Fibroblast of lung (primary cell): ENCODE data around the gene MYO9A. TPM values are rescaled to one million over a fixed set of nuclear protein-coding genes. Genes with fewer than 3 reads are reported as not detected.

Experiments used
- DNase-seq, 2 donors: peaks; one replicate each; pipeline versions ENCODE4 v3.0.0 to v3.0.0-alpha.2; 2010; ENCODE audit warnings: low read depth in 2 of 2
- H2AFZ ChIP-seq: 2 replicates; pipeline ENCODE4 v1.5.1; 2012; ENCODE audit warnings: low read length, control low read depth, inconsistent platforms
- H3K27ac ChIP-seq: 2 replicates; pipeline ENCODE4 v1.5.1; 2011; ENCODE audit warnings: low read length, control low read depth; ENCODE audit not compliant: insufficient read depth
- H3K27me3 ChIP-seq: 2 replicates; pipeline ENCODE4 v1.5.1; 2011; ENCODE audit warnings: mild to moderate bottlenecking, low read length; ENCODE audit not compliant: control insufficient read depth, insufficient read depth
- H3K36me3 ChIP-seq: 2 replicates; pipeline ENCODE4 v1.5.1; 2011; ENCODE audit warnings: low read length; ENCODE audit not compliant: control insufficient read depth, insufficient read depth
- H3K4me1 ChIP-seq: 2 replicates; pipeline ENCODE4 v1.5.1; 2011; ENCODE audit warnings: low read length; ENCODE audit not compliant: control insufficient read depth, insufficient read depth; ENCODE audit errors: extremely low read depth
- H3K4me2 ChIP-seq: 2 replicates; pipeline ENCODE4 v1.5.1; 2011; ENCODE audit warnings: low read length, control low read depth; ENCODE audit not compliant: insufficient read depth; ENCODE audit errors: extremely low read depth
- H3K4me3 ChIP-seq, 4 experiments: fragments of 200-600 bp in 1 of 4; sonication (generic) in 1 of 4; replicated peaks in 1 of 4; 2 replicates each; pipeline ENCODE4 v1.5.1; 2011 to 2016; ENCODE audit warnings: low read length in 4 of 4, low read depth in 3 of 4, mild to moderate bottlenecking in 3 of 4, control low read depth in 2 of 4, inconsistent platforms in 1 of 4, mixed read lengths in 1 of 4; ENCODE audit not compliant: insufficient read depth in 1 of 4; ENCODE audit errors: control extremely low read depth in 1 of 4
- H3K79me2 ChIP-seq: 2 replicates; pipeline ENCODE4 v1.5.1; 2012; ENCODE audit warnings: mild to moderate bottlenecking, low read length, inconsistent platforms; ENCODE audit not compliant: control insufficient read depth, insufficient read depth
- H3K9ac ChIP-seq: 2 replicates; pipeline ENCODE4 v1.5.1; 2011; ENCODE audit warnings: mild to moderate bottlenecking, low read length, control low read depth; ENCODE audit not compliant: insufficient read depth
- H3K9me3 ChIP-seq: 2 replicates; pipeline ENCODE4 v1.5.1; 2012; ENCODE audit warnings: low read depth, low read length; ENCODE audit not compliant: control insufficient read depth, insufficient read depth
- H4K20me1 ChIP-seq: 2 replicates; pipeline ENCODE4 v1.5.1; 2011; ENCODE audit warnings: low read length; ENCODE audit not compliant: control insufficient read depth, insufficient read depth; ENCODE audit errors: extremely low read depth
- EZH2 ChIP-seq: IDR thresholded peaks from 2 replicates; pipeline ENCODE4 v1.5.1; 2012; ENCODE audit warnings: low read length, control low read depth, mild to moderate bottlenecking; ENCODE audit errors: missing control alignments
- polyA plus RNA-seq, 2 donors: library from polyadenylated mRNA; depleted of rRNA in 1 of 2; stranded (reverse) in 1 of 2; unstranded in 1 of 2; fragments of >200 nt; gene quantifications; 2 replicates each; pipeline ENCODE4 v1.2.1, GENCODE V29; 2011 to 2012; ENCODE audit warnings: missing spikeins in 1 of 2
- total RNA-seq: library from RNA; depleted of rRNA; stranded (reverse); fragments of >200 nt; gene quantifications from 2 replicates; pipeline ENCODE4 v1.2.1, GENCODE V29; 2014
- TF ChIP-seq, protein P1 (sequence below), 2 donors: IDR thresholded peaks in 1 of 2; conservative IDR thresholded peaks in 1 of 2; 1 replicate in 1 of 2; 2 replicates in 1 of 2; pipeline ENCODE4 v1.5.1; 2011 to 2012; ENCODE audit warnings: low read length in 2 of 2, control low read depth in 1 of 2, inconsistent platforms in 1 of 2, low read depth in 1 of 2, mild to moderate bottlenecking in 1 of 2

The MYO9A gene
- total and polyA plus RNA-seq, 2 donors (not counting 1 experiment from before 2014, with no cell fraction given): 12.8 to 48.6 TPM

DNA sequence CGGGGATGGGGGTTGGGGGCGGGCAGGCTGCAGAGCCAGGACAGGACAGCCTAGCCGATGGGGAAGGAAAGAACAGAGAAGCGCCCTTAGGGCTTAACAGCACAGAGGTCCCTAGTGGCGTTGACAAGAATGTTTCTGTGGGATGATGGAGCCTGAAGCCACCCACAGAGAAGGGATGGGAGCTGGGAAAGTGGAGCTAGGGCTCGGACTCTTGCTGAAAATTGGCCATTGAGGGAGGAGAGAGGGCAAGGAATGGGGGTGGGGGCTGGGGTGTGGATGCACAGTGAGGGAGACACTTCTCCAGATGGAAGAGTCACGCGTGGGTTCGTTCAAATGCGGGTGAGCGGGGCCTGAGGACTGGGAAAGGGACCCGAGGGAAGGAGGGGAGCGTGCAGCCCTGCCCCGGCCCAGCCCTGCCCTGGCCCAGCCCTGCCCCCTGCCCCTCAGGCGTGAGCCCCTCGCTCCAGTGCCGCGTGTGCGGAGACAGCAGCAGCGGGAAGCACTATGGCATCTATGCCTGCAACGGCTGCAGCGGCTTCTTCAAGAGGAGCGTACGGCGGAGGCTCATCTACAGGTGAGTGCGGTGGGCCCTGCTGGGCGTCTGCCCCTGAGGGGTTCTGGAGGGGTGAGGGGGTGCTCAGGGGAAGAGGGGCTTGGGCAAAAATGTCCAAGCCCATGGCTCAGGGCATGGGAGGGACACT lies 306.8 kb downstream of the MYO9A start:
- H3K79me2 ChIP-seq: no peaks in the 10 kb centered on the region
- no peak overlapping the region for H3K9ac ChIP-seq
- H3K4me1 ChIP-seq: peaks cover 14% of the 10 kb centered on the region
- H3K36me3 ChIP-seq: no peaks in the 10 kb centered on the region
- no peak overlapping the region for H3K27ac ChIP-seq
- no peak overlapping the region for H2AFZ ChIP-seq
- no peak for DNase-seq
- no peak overlapping the region for H3K4me3 ChIP-seq
- no peaks in the 10 kb centered on the region for H3K9me3 ChIP-seq
- no peaks in the 10 kb centered on the region for H3K27me3 ChIP-seq
- H4K20me1 ChIP-seq: no peaks in the 10 kb centered on the region
- H3K4me2 ChIP-seq: no peak overlapping the region
- no peak for TF ChIP-seq EZH2
- TF ChIP-seq, protein P1, sequence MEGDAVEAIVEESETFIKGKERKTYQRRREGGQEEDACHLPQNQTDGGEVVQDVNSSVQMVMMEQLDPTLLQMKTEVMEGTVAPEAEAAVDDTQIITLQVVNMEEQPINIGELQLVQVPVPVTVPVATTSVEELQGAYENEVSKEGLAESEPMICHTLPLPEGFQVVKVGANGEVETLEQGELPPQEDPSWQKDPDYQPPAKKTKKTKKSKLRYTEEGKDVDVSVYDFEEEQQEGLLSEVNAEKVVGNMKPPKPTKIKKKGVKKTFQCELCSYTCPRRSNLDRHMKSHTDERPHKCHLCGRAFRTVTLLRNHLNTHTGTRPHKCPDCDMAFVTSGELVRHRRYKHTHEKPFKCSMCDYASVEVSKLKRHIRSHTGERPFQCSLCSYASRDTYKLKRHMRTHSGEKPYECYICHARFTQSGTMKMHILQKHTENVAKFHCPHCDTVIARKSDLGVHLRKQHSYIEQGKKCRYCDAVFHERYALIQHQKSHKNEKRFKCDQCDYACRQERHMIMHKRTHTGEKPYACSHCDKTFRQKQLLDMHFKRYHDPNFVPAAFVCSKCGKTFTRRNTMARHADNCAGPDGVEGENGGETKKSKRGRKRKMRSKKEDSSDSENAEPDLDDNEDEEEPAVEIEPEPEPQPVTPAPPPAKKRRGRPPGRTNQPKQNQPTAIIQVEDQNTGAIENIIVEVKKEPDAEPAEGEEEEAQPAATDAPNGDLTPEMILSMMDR (conservative IDR thresholded peaks at IDR 0.05 in 1 of 2, IDR thresholded peaks at IDR 0.05 in 1 of 2; ENCODE audit: low read depth in 1 of 2, low read length in 2 of 2): no peak

DNA sequence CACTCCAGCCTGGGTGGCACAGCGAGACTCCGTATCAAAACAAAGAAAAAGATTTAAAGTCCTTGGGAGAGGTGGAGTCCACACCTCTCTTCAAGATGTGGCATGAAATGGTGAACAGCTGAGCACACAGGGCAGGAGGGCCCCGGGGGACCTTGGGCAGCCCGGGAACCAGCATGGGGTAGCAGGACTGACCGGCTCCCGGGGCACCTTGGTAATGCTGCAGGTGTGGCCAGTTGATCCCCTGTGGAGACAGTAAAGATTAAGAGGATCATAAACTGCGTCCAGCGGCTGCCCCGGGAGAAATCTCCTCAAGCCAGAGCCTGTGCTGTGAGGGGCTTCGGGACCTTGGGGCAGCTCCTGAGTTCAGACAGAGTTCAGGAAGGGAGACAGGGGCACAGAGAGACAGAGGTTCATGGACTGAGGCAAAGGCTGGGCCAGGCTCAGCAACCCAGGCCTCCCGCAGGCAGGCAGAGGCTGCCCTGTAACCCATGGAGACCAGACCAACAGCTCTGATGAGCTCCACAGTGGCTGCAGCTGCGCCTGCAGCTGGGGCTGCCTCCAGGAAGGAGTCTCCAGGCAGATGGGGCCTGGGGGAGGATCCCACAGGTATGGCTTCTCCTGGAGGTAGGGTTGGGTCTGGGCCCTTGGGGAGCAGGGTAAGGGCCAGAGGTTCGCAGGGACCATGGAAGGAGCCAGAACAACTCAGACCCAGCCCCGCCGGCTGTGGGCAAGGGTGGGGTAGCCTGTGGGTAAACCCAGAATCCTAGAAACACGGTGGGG lies 307.5 kb downstream of the MYO9A start, which contains the start of gene NR2E3:
TSS of gene NR2E3 (plus strand) at position 299 of the 780 bp plus-strand sequence. CDS start at position 489, 190 bp downstream.
- H3K9me3 ChIP-seq: no peaks in the 10 kb centered on the region
- no peak within 1 kb of the TSS for H3K4me3 ChIP-seq
- TF ChIP-seq, protein P1 (conservative IDR thresholded peaks at IDR 0.05 in 1 of 2, IDR thresholded peaks at IDR 0.05 in 1 of 2; ENCODE audit: low read depth in 1 of 2, low read length in 2 of 2): no peak
- TF ChIP-seq EZH2: no peak
- no peak within 1 kb of the TSS for H3K9ac ChIP-seq
- no peaks in the 10 kb centered on the region for H3K36me3 ChIP-seq
- H3K27me3 ChIP-seq: no peaks in the 10 kb centered on the region
- H3K4me2 ChIP-seq: no peak within 1 kb of the TSS
- no peaks in the 10 kb centered on the region for H3K79me2 ChIP-seq
- no peak within 1 kb of the TSS for H2AFZ ChIP-seq
- DNase-seq: no peak
- no peak within 1 kb of the TSS for H3K27ac ChIP-seq
- H4K20me1 ChIP-seq: no peaks in the 10 kb centered on the region
- peaks cover 16% of the 10 kb centered on the region for H3K4me1 ChIP-seq

DNA sequence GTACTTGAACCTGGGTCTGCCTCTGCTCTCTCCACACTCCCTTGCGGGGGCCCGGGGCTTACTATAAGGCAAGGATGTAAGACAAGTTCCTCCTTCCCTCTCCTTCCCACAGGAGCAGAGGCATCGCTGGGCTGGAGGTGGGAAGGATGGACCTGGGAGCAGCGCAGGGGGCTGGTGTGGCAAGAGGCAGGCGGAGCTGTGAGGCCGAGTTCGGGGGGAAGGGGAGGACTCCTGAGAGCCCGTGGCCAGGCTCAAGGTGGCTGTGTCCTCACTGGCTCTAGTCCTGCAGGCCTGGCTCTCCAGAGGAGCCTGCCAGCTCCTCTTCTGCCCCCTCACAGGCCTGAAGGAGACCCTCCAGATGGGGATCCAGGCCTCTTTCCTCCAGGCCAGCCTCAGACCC lies 308.6 kb downstream of the MYO9A start:
- H3K27ac ChIP-seq: no peak overlapping the region
- no peak overlapping the region for H2AFZ ChIP-seq
- H3K27me3 ChIP-seq: no peaks in the 10 kb centered on the region
- no peaks in the 10 kb centered on the region for H3K79me2 ChIP-seq
- no peaks in the 10 kb centered on the region for H3K36me3 ChIP-seq
- no peak overlapping the region for H3K4me2 ChIP-seq
- H4K20me1 ChIP-seq: no peaks in the 10 kb centered on the region
- no peak for TF ChIP-seq EZH2
- TF ChIP-seq, protein P1 (conservative IDR thresholded peaks at IDR 0.05 in 1 of 2, IDR thresholded peaks at IDR 0.05 in 1 of 2; ENCODE audit: low read depth in 1 of 2, low read length in 2 of 2): no peak
- H3K4me1 ChIP-seq: peaks cover 16% of the 10 kb centered on the region
- H3K4me3 ChIP-seq: no peak overlapping the region
- no peak overlapping the region for H3K9ac ChIP-seq
- H3K9me3 ChIP-seq: no peaks in the 10 kb centered on the region
- no peak for DNase-seq
